Measurements from ENCODE around the gene TOM1L1.

GRCh38 chr17:54937018-54937417 lies 36.4 kb downstream of the TOM1L1 start:
- TF ChIP-seq CTCF (IDR thresholded peaks at IDR 0.05), result no peak
- TF ChIP-seq POLR2A (IDR thresholded peaks at IDR 0.05), result no peak
